HUDEP-2 (cell line): ENCODE results near the gene POU2F3.
"Not testable (repeated sequence)": the region's sequence is repeated elsewhere in the genome, so short reads cannot be mapped to it uniquely, and the experiment has no call there.

ENCODE experiments used
- DNase-seq, 76 experiments: peaks; one replicate each; lab custom pipeline; 2025; ENCODE audit not compliant: unreplicated experiment in 76 of 76; lab: John Stamatoyannopoulos, UW

Gene POU2F3

GRCh38 chr11:120248551-120249278, 8.8 kb downstream of the POU2F3 start:
- DNase-seq, result no peak

- no peak for DNase-seq
Measured at GRCh38 chr11:120249279-120250262, 9.6 kb downstream of the POU2F3 start.

- not testable (repeated sequence) for DNase-seq
Measured at GRCh38 chr11:120253377-120253776, 13.4 kb downstream of the POU2F3 start.

- DNase-seq, result no peak
Measured at GRCh38 chr11:120254788-120255518, 15.0 kb downstream of the POU2F3 start.

- DNase-seq, result no peak
Measured at GRCh38 chr11:120255519-120255866, 15.6 kb downstream of the POU2F3 start.

GRCh38 chr11:120256178-120256577, 16.2 kb downstream of the POU2F3 start:
- no peak for DNase-seq

- no peak for DNase-seq
Measured at GRCh38 chr11:120256779-120257178, 16.8 kb downstream of the POU2F3 start.

- no peak for DNase-seq
Measured at GRCh38 chr11:120257346-120257745, 17.4 kb downstream of the POU2F3 start.

- no peak for DNase-seq
Measured at GRCh38 chr11:120258661-120259060, 18.7 kb downstream of the POU2F3 start.

GRCh38 chr11:120259241-120259640, 19.3 kb downstream of the POU2F3 start:
- DNase-seq, result no peak

- DNase-seq, result no peak
Measured at GRCh38 chr11:120259988-120260565, 20.1 kb downstream of the POU2F3 start.

GRCh38 chr11:120260616-120261015, 20.7 kb downstream of the POU2F3 start:
- DNase-seq, result no peak

GRCh38 chr11:120261321-120261720, 21.4 kb downstream of the POU2F3 start:
- DNase-seq, result no peak

- DNase-seq, result no peak
Measured at GRCh38 chr11:120261931-120262330, 22.0 kb downstream of the POU2F3 start.

GRCh38 chr11:120267319-120267718, 27.4 kb downstream of the POU2F3 start:
- DNase-seq, result no peak

- DNase-seq, result no peak
Measured at GRCh38 chr11:120268686-120269085, 28.7 kb downstream of the POU2F3 start.

GRCh38 chr11:120270386-120270785, 30.4 kb downstream of the POU2F3 start:
- no peak for DNase-seq

- DNase-seq, result no peak
Measured at GRCh38 chr11:120271672-120272071, 31.7 kb downstream of the POU2F3 start.

- DNase-seq, result no peak
Measured at GRCh38 chr11:120272303-120272702, 32.4 kb downstream of the POU2F3 start.

GRCh38 chr11:120273432-120273831, 33.5 kb downstream of the POU2F3 start:
- DNase-seq, result no peak

GRCh38 chr11:120273956-120274355, 34.0 kb downstream of the POU2F3 start:
- not testable (repeated sequence) for DNase-seq
